ENCODE measurements around the gene TBC1D8B. TPM values are rescaled to one million over a fixed set of nuclear protein-coding genes. Genes with fewer than 3 reads are reported as not detected.

TBC1D8B gene
- total and polyA plus RNA-seq, 2 donors, result 2.6 to 44.0 TPM

DNA sequence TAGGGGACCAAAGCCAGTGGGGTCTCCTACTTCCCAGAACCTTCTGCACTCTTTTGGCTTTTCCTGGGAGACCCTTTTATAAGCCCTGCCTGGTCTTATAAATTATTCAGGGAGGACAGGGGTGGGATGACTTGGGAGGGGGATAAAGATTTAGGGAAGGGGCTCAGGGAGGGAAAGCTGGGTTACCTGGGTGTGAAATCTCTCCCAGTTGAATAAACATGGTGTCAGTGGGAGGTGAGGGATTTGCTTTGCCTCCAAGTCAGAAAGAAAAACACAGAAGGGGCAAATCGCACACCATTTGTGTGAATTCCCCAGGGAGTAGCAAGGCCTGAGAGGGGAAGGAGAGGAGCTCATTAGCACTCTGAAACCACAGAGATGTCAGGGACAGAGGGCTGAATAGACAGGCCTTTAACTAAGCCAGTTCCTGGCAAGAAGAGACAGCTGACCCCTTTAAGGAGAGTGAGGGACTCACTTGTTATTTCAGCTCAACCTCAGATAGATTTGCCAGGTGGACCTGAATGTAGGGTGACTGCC is 100.9 kb downstream of the TBC1D8B start, which contains the start of gene RIPPLY1:
Gene RIPPLY1 (minus strand): TSS at position 51 of the 534 bp plus-strand sequence. CDS start 54 bp downstream, outside the sequence.
- 95% methylated on average over 1 of the region's 1 CpG for WGBS
- H3K4me3 ChIP-seq (ENCODE audit: low read depth, low read length), result no peak within 1 kb of the TSS
- H3K4me1 ChIP-seq (ENCODE audit: insufficient read depth), result no peaks in the 10 kb centered on the region
- DNase-seq (ENCODE audit: extremely low spot score), result no peak
- H3K27ac ChIP-seq (ENCODE audit: low read depth), result no peak within 1 kb of the TSS
- H3K36me3 ChIP-seq (ENCODE audit: insufficient read depth), result no peaks in the 10 kb centered on the region

DNA sequence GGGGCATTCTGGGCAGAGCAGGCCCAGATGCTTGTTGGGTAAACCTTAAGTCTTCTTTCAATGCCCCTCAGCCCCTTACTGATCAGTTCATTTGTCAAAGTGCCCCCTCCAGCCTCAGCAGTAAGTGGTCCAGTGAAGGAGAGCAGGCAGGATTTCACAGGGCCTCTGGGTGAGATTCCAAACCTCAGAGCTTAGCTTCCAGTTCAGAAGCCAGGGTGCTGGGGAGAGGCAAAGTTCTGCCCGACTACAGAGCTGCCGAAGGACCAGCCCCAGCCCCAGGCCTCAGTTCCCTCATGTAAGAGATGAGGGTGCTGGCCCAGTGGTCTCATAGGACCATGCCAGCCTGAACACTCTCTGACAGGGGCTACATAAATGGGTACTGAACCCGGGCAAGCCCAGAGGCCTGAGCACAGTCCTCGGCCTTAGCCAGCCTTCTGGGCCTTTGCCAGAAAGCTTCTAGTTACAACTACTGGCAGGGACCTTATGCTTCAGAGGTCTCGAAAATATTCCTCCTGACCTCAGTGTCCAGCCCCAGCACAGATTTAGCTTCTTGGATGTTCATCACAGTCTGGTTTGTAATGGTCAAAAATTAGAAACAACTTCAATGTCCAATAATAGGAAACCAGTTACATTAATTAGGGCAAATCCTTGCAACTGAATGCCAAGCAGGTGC is 101.5 kb downstream of the TBC1D8B start:
- Histone ChIP-seq H3K4me3 (ENCODE audit: low read depth, low read length) (no peak overlapping the region), H3K4me1 (ENCODE audit: insufficient read depth) (no peaks in the 10 kb centered on the region), H3K36me3 (ENCODE audit: insufficient read depth) (no peaks in the 10 kb centered on the region), H3K27ac (ENCODE audit: low read depth) (no peak overlapping the region)
- DNase-seq (ENCODE audit: extremely low spot score), result no peak
- 64% methylated on average over 5 of the region's 5 CpGs for WGBS

DNA sequence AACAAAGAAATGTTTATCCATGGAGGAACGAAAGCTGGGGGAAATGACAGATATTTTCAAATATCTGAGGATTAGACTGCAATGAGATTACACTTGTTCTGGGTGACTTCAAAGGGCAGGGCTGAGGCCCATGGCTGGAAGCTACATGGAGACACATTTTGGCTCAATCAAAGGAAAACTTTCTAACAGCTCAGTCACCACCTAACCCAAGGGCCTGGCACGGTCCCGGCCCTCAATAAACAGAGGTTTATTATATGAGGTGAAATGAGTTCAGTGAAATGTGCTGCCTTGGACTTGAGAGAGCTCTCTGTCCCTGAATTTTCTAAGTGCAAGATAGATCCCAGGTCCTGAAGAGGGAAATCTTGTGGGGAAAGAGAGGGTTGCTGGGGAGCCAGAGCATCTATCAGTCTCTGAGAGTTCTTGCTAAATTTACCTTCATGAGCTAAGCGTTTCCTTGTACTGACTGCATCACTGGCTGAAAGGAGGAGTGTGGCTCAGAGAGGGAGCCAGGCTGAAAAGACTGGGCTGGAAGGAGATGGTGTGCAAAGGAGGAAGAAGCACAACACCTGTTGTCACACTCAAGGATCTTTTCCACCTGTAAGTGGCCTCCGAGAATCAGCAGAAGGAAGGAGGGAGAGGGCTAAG is 102.7 kb downstream of the TBC1D8B start:
- 43% methylated on average over 5 of the region's 5 CpGs for WGBS
- no peak for DNase-seq (ENCODE audit: extremely low spot score)
- Histone ChIP-seq H3K27ac (ENCODE audit: low read depth) (no peak overlapping the region), H3K4me1 (ENCODE audit: insufficient read depth) (no peaks in the 10 kb centered on the region), H3K36me3 (ENCODE audit: insufficient read depth) (no peaks in the 10 kb centered on the region), H3K4me3 (ENCODE audit: low read depth, low read length) (no peak overlapping the region)

DNA sequence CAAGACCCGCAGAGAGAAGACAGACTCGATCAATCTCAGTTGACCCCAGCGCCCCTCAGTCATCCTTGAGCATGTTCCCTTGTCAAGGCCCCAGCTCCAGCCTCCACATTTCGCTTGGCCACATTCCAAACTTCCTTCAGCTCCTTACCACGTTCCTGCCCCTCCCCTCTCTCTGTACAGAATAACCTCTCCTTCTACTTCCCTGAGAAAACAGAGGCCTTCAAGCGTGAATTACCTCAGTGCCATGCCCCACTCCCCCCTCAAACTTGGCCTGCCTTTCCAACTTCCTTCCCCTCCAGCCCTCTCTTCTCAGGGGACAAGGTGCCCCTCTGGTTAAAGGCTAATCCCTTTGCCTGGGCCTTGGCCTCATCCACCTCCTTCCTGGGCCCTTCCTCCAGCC is 103.9 kb downstream of the TBC1D8B start:
- no peak overlapping the region for H3K27ac ChIP-seq (ENCODE audit: low read depth)
- H3K36me3 ChIP-seq (ENCODE audit: insufficient read depth), result no peaks in the 10 kb centered on the region
- no peak overlapping the region for H3K4me3 ChIP-seq (ENCODE audit: low read depth, low read length)
- DNase-seq (ENCODE audit: extremely low spot score), result peak; percentile 10
- H3K4me1 ChIP-seq (ENCODE audit: insufficient read depth), result no peaks in the 10 kb centered on the region
- WGBS, result 56% methylated on average over 6 of the region's 6 CpGs

DNA sequence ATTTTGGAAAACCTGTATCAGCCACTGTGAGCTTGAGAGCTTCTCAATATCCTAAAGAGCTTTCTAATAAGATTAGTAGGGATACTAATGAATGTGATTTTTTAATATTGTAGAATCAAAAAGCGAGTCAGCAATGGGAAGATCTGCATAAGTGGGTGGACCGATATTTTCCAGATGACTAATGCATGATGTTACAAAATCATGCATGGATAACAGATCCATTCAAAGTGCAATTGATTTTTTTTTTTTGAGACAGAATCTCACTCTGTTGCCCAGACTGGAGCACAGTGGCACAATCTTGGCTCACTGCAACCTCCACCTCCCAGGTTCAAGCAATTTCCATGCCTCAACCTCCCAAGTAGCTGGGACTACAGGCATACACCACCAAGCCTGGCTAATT is 110.4 kb downstream of the TBC1D8B start:
- Histone ChIP-seq H3K4me3 (ENCODE audit: low read depth, low read length) (no peak overlapping the region), H3K36me3 (ENCODE audit: insufficient read depth) (no peaks in the 10 kb centered on the region), H3K27ac (ENCODE audit: low read depth) (no peak overlapping the region), H3K4me1 (ENCODE audit: insufficient read depth) (no peaks in the 10 kb centered on the region)
- DNase-seq (ENCODE audit: extremely low spot score), result no peak
- WGBS, result 75% methylated on average over 2 of the region's 2 CpGs

DNA sequence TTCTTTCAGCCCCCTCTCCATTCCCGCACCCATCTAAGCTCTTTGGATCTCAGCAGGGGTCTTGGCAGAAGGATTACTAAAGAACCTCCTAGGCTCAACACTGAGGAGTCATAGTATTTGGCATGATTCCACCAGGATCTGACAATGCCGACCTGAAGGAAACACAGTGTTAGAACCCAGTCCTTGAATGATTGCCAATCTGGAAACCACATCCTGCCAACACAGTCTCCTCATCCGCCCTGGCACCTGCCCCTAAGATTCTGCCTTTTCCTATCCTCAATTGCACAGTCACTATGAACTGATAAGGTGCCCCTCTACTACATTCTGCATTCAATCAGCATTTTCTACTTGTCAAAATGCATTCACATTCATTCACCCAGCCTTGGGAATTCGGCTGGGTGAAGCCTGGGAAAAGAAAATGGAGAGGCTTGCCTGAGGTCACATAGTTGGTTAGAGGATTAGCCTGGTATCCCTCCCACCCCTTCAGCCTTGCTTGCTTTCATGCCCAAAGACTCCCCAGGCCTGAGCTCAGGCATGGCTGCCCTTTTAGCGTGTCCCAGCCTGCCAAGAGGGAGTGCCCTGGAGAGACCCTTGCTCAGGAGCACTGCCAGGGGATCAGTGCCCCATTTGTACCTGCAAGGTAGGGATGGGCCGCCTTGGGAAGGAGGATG is 115.5 kb downstream of the TBC1D8B start:
- no peak overlapping the region for H3K27ac ChIP-seq (ENCODE audit: low read depth)
- WGBS, result 61% methylated on average over 6 of the region's 6 CpGs
- DNase-seq (ENCODE audit: extremely low spot score), result no peak

DNA sequence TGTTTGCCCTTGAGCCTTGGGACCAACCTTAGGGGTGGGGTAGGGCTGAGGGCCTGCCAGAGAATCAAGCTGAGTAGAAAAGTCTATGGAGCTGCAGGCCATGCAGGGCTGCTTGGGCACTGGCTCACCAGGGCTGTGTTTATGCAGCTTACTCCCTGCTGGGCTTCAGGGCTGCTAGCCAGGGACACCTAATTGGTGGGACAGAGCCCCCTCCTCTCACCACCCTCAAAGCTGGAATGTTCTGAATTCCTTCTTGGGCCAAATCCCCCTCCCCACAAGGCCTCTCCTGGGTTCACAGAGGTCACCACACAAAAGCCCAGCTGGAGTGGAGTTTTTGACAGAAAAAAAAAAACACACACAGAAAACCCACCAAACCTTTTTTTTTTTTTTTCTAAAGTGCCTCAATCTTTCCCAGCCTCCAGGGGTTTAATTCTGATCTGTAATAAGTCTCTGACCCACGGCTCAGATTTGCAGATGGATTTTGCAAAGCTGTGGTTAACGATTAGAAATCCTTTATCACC is 117.5 kb downstream of the TBC1D8B start, which contains the start of gene CLDN2:
Gene CLDN2 (plus strand): TSS at position 471 of the 521 bp plus-strand sequence. CDS start 7,827 bp downstream, outside the sequence.
- 25% methylated on average over 2 of the region's 2 CpGs for WGBS
- H3K36me3 ChIP-seq (ENCODE audit: insufficient read depth), result no peaks in the 10 kb centered on the region
- no peak for DNase-seq (ENCODE audit: extremely low spot score)

More for the DNA sequence above, 115.5 kb downstream of the TBC1D8B start:
- Histone ChIP-seq H3K36me3 (ENCODE audit: insufficient read depth) (no peaks in the 10 kb centered on the region), H3K4me3 (ENCODE audit: low read depth, low read length) (no peak overlapping the region), H3K4me1 (ENCODE audit: insufficient read depth) (no peaks in the 10 kb centered on the region)

DNA sequence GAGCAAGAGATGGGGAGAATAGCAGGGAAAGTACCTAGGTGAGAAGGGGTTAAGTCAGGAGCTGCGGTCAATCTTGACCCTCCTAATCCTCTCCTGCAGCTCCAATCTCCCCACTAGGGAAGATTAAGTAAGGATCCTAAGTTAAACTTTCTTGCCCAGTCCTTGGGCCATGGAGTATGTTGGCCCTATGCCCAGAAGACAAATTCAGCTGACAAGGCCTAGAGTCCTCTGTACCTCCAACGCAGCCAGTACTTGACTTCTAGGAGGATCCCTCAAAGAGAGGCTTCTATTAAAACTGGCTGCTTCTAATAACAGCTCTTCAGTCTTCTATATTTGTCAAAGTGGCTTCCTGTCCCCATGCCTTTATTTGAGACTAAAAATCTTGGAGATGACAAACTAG is 119.2 kb downstream of the TBC1D8B start:
- 60% methylated on average over 2 of the region's 2 CpGs for WGBS
- no peak for DNase-seq (ENCODE audit: extremely low spot score)
- Histone ChIP-seq H3K4me3 (ENCODE audit: low read depth, low read length) (no peak overlapping the region), H3K27ac (ENCODE audit: low read depth) (no peak overlapping the region), H3K36me3 (ENCODE audit: insufficient read depth) (no peaks in the 10 kb centered on the region), H3K4me1 (ENCODE audit: insufficient read depth) (no peaks in the 10 kb centered on the region)

More for the DNA sequence above, 117.5 kb downstream of the TBC1D8B start, which contains the start of gene CLDN2:
- Histone ChIP-seq H3K4me3 (ENCODE audit: low read depth, low read length) (no peak within 1 kb of the TSS), H3K4me1 (ENCODE audit: insufficient read depth) (no peaks in the 10 kb centered on the region), H3K27ac (ENCODE audit: low read depth) (no peak within 1 kb of the TSS)

Other genes starting within 250 kb of the TBC1D8B start
- 7.3 TPM for gene RADX, start 190.7 kb upstream of the TBC1D8B start, total RNA-seq
- gene RADX, start 190.7 kb upstream of the TBC1D8B start, polyA plus RNA-seq, result 1.3 TPM
- gene RNF128, start 76.0 kb upstream of the TBC1D8B start, total RNA-seq, result 13.7 TPM
- gene RNF128, start 76.0 kb upstream of the TBC1D8B start, polyA plus RNA-seq, result 5.6 TPM
- not detected for gene RIPPLY1, start 100.7 kb downstream of the TBC1D8B start, total RNA-seq
- not detected for gene RIPPLY1, start 100.7 kb downstream of the TBC1D8B start, polyA plus RNA-seq
- not detected for gene CLDN2, start 117.7 kb downstream of the TBC1D8B start, total RNA-seq
- not detected for gene CLDN2, start 117.7 kb downstream of the TBC1D8B start, polyA plus RNA-seq
- gene MORC4, start 197.5 kb downstream of the TBC1D8B start, total RNA-seq, result 44.6 TPM
- 6.8 TPM for gene MORC4, start 197.5 kb downstream of the TBC1D8B start, polyA plus RNA-seq

Measured in urinary bladder (tissue), 4 donors.